ENCODE results near the gene CLCN1. TPM values are rescaled to one million over a fixed set of nuclear protein-coding genes. Genes with fewer than 3 reads are reported as not detected.

The CLCN1 gene
- total RNA-seq, 1 experiment from 2014 or later: 0.13 TPM

GRCh38 chr7:143334244-143334643, 18.3 kb downstream of the CLCN1 start:
- Histone ChIP-seq H3T11ph (ENCODE audit: low read length) (no peak overlapping the region), H2BK12ac (ENCODE audit: insufficient read length, low read depth, low read length) (no peak overlapping the region), H4K91ac (ENCODE audit: insufficient read length, low read depth, low read length) (no peak overlapping the region), H3K4ac (ENCODE audit: low read depth, low read length) (no peak overlapping the region), H3K14ac (ENCODE audit: insufficient read depth, low read length) (no peak overlapping the region), H3K4me1 (ENCODE audit: insufficient read depth, low read length) (no peaks in the 10 kb centered on the region), H3K23me2 (ENCODE audit: insufficient read length, low read depth, low read length, poor library complexity, severe bottlenecking) (no peaks in the 10 kb centered on the region), H3K18ac (ENCODE audit: insufficient read length, low read depth, low read length) (no peak overlapping the region), H4K20me1 (ENCODE audit: control insufficient read depth, insufficient read depth, insufficient read length) (no peaks in the 10 kb centered on the region), H3K9ac (ENCODE audit: extremely low read depth, insufficient read length, low read length) (no peak overlapping the region), H3K27me3 (ENCODE audit: insufficient read depth, low read length) (no peaks in the 10 kb centered on the region), H4K5ac (ENCODE audit: insufficient read length, low read depth, low read length) (no peak overlapping the region), H3K79me1 (ENCODE audit: insufficient read depth, low read depth, low read length, poor library complexity, severe bottlenecking) (no peaks in the 10 kb centered on the region), H3K23ac (ENCODE audit: insufficient read length, low read depth, low read length) (no peak overlapping the region), H3K4me2 (ENCODE audit: insufficient read depth, insufficient read length, low read length) (no peak overlapping the region), H3K9me3 (ENCODE audit: control insufficient read depth, low read depth, low read length) (no peaks in the 10 kb centered on the region), H2BK5ac (ENCODE audit: insufficient read length, low read length) (no peak overlapping the region), H2BK120ac (ENCODE audit: low read depth, low read length, poor library complexity, severe bottlenecking) (no peak overlapping the region), H2AK5ac (ENCODE audit: insufficient read length, low read length) (no peak overlapping the region), H3K79me2 (ENCODE audit: insufficient read depth, low read length) (no peaks in the 10 kb centered on the region), H2AFZ (ENCODE audit: low read length) (no peak overlapping the region), H2BK20ac (ENCODE audit: low read depth, low read length, poor library complexity, severe bottlenecking) (no peak overlapping the region), H4K8ac (replicated peaks; ENCODE audit: insufficient read length, low read depth, low read length) (no peak overlapping the region), H2BK15ac (ENCODE audit: low read depth, low read length) (no peak overlapping the region), H3K56ac (ENCODE audit: insufficient read length, low read depth, low read length) (no peak overlapping the region), H3K27ac (ENCODE audit: insufficient read length, low read depth, low read length) (no peak overlapping the region)
- Mint-ChIP-seq H3K9me3 (no peaks in the 10 kb centered on the region; a peak in 1 of 5 replicates), H3K27ac (no peak overlapping the region), H3K36me3 (ENCODE audit: insufficient read depth in 1 of 3, low read depth in 3 of 3) (no peaks in the 10 kb centered on the region), H3K4me1 (no peaks in the 10 kb centered on the region), H3K4me3 (no peak overlapping the region), H3K27me3 (ENCODE audit: low read depth) (peaks cover 15% of the 10 kb centered on the region; the same call in 1 of the 2 replicates)
- no peak for DNase-seq
- WGBS (ENCODE audit: extremely low coverage, insufficient read length, low lambda C conversion rate): no CpG with 5 or more reads among the region's 1 CpG
- no peak for TF ChIP-seq CTCF (conservative IDR thresholded peaks at IDR 0.05)
